H1 (cell line): Measurements from ENCODE around the gene CALML5. TPM values are rescaled to one million over a fixed set of nuclear protein-coding genes. Genes with fewer than 3 reads are reported as not detected.

Experiments used
- CHD7 ChIP-seq: fragments of 300-600 bp; sonication (generic); IDR thresholded peaks from 2 replicates; pipeline ENCODE4 v1.7.1; 2012; ENCODE audit warnings: low read length, moderate library complexity, mild to moderate bottlenecking, inconsistent platforms; ENCODE audit not compliant: insufficient replicate concordance
- GTF2F1 ChIP-seq: IDR thresholded peaks from 2 replicates; pipeline ENCODE4 v1.6.1; 2012; ENCODE audit warnings: low read depth, low read length, improper control_type of control experiment, borderline replicate concordance
- RXRA ChIP-seq: IDR thresholded peaks from 2 replicates; pipeline ENCODE4 v1.6.1; 2011; ENCODE audit warnings: low read depth, mild to moderate bottlenecking, low read length, moderate library complexity; ENCODE audit not compliant: insufficient read depth
- SIN3A ChIP-seq, 2 experiments: IDR thresholded peaks in 1 of 2; conservative IDR thresholded peaks in 1 of 2; 2 replicates each; pipeline ENCODE4 v1.6.1; 2011 to 2012; ENCODE audit warnings: low read length in 2 of 2, improper control_type of control experiment in 1 of 2, low read depth in 1 of 2, mild to moderate bottlenecking in 1 of 2
- polyA plus RNA-seq, 7 experiments: library from polyadenylated mRNA; depleted of rRNA in 3 of 7; stranded (reverse) in 5 of 7; unstranded in 2 of 7; fragments of >200 nt in 5 of 7; fragments of 200-250 nt in 2 of 7; gene quantifications; 1 replicate in 5 of 7; 2 replicates in 1 of 7; 4 replicates in 1 of 7; pipeline versions ENCODE4 v1.2.1 to v1.2.3, GENCODE V29; 2011 to 2013; ENCODE audit warnings: missing spikeins in 2 of 7, mixed read lengths in 2 of 7
- total RNA-seq: library from RNA; stranded (reverse); fragmentation: NEBNext Ultra II Directional; extraction: Animal tissue kit (Norgen Biotek cat#: 25700); gene quantifications from 2 replicates; pipeline ENCODE4 v1.2.1, GENCODE V29; 2021

CALML5 gene
- total and polyA plus RNA-seq, 2 of the 8 experiments (the other 6 are each of a cell fraction or from before 2014, with no cell fraction given), result not detected

DNA sequence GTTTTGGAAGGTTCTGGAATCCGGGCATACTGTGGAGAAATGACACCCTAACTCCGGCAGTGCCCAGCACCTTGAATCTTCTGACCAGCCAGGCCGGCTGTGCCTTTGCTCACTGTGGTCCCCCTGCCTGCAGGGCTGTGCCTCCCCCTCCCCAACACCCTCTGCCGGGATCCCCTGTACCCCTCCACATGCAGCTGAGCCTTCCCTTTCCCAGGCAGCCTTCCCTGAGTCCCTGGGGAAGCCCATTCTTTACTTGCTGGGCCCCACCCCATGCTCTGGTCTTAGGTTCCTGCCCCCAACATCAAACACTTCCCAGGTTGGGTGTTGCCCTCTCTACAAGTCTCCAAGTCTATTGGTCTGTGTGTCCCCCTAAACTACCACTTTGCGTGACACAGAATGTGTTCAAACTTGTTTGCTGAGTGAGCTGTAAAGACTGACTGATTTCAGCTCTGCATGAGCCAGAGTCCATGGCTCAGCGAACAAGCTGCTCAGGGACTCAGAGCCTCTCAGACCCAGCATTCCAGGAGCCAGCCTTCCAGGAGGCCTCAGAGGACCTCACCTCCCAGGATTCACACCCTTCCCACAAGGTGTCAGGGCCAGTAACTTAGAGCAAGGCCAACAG lies 31.6 kb downstream of the CALML5 start (continued):
- TF ChIP-seq CHD7, result no peak
- TF ChIP-seq GTF2F1, result no peak
- no peak for TF ChIP-seq SIN3A (conservative IDR thresholded peaks at IDR 0.05 in 1 of 2, IDR thresholded peaks at IDR 0.05 in 1 of 2; ENCODE audit: low read depth in 1 of 2, low read length in 2 of 2)
- TF ChIP-seq RXRA, result no peak
